HG02588 (cell line): ENCODE data around the gene AHRR.
A peak's percentile ranks its signal among the peaks of the same experiment; 100 is the strongest.

ENCODE experiments used
- ATAC-seq: cut with Tn5 transposase; IDR thresholded peaks from one replicate; pipeline ENCODE4 v1.9.1; 2021; ENCODE audit warnings: mild to moderate bottlenecking, moderate library complexity; ENCODE audit not compliant: unreplicated experiment

AHRR gene

DNA sequence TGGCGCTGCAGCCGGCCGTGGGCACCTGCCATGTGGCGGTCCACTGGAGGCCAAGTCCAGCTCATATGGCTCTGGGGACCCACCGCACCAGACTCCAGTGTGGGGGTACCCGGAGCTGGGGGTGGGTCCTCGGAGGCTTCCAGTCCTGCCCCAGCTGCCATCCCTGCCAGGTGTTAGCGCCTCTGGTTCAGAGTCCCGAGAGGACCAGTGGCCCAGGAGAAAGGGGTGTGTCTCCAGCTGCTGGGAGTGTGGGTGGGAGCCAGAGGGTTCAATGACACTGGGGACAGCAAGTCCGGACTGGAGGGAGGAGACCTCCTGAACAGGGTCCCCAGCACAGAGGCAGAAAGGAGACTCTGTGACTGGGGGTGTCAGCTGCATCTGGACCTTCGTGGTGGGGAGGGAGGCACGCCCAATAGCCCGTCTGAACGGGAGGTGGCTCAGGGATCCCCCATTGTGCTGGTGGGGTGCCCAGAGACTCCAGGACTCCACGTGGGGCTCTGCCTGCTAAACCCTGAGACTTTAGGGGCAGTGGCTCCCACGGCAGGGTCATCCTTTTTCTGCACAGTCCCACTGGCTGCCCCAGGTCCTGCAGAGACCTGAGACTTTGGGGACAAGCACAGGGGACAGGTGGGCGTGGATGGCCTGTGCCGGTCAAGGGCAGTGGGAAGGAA, 2.4 kb upstream of the AHRR start:
- no peak for ATAC-seq

DNA sequence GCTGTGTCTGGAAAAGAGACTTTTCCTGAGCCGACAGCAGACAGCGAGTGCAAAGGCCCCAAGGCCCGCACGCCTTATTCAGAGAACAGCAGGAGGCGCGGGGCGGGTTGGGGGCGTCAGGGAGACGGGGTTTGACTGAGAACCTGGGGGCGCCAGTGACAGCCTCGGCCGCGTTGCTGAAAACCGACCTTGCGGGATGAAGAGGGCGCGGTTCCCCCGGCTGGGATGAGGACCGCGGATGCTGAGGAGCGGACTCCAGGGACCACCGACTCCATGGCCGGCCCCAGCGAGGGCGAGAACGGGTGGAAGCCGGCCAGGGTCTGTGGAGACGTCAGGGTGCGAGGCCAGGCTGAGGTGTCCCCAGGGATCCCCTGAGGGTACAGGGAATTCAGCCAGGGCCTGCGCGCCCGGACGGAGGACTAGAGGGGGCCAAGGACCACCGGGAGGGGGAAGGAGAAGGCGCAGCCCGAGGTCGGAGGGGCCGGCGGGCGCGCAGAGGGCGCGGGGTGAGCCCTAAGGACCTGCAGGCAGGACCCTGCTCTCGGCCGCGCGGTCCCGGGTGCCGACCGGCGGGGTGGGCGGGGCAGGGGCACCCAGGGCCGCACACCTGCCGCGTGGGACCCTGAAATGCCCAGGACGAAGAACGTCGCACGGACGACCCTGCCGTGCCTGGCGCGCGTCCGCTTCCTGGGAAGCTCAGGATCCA, 837 bp upstream of the AHRR start:
- no peak for ATAC-seq

DNA sequence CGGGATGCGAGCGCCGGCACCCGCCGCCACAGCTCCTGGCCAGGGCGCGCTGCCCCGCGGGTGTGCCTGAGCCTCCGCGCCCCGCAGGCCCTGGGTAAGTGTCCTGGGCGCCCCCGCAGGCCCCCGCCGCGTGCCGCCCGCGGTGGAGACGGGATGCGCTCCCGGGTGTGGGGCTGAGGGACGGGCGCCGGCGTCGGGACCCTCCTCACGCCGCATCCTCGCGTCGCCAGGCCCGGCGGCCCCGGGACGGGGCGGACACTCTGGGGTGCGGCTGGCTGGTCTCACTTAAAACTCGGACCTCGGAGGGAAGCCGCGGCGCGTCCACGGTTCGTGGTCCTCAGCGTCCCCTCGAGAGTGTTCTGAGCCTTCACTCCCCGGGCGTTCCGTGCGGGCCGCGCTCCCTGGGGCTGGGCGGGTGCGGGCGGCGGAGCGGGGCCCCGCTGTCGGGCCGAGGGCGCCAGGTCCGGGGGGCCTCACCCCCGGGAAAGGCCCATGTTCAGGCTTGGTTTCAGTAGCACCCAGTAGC, 275 bp downstream of the AHRR start:
- ATAC-seq: peak; percentile 14

DNA sequence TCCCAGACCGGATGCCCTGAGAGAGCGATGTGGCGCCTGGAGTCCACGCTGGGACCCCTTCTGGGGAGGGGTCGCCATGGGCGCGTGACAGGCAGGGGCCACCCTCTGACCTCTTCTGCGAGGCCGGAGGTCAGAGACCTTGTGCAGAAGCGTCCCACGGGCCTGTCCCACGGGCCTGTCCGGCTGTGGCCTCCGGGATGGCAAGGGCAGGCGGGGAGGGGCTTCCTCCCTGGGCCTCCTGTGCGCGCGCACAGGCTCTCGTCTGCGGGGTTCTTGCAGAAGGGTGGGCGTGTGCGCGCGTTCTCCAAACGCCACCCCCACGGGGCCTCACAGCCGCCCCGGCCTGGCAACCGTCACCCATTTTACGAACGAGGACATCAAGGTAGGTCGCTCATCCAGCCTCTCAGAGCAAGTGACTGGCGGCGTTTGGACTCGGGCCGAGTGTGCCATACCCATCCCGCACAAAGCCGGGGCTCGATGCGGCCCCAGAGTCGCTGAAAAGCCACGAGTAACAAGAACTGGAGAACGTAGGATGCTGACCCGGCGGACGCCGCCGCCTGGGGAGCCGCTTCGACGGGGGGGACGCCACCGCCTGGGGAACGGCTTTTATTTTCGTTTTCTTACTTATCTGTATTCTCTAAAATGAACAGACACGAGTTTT, 897 bp downstream of the AHRR start:
- ATAC-seq: no peak

DNA sequence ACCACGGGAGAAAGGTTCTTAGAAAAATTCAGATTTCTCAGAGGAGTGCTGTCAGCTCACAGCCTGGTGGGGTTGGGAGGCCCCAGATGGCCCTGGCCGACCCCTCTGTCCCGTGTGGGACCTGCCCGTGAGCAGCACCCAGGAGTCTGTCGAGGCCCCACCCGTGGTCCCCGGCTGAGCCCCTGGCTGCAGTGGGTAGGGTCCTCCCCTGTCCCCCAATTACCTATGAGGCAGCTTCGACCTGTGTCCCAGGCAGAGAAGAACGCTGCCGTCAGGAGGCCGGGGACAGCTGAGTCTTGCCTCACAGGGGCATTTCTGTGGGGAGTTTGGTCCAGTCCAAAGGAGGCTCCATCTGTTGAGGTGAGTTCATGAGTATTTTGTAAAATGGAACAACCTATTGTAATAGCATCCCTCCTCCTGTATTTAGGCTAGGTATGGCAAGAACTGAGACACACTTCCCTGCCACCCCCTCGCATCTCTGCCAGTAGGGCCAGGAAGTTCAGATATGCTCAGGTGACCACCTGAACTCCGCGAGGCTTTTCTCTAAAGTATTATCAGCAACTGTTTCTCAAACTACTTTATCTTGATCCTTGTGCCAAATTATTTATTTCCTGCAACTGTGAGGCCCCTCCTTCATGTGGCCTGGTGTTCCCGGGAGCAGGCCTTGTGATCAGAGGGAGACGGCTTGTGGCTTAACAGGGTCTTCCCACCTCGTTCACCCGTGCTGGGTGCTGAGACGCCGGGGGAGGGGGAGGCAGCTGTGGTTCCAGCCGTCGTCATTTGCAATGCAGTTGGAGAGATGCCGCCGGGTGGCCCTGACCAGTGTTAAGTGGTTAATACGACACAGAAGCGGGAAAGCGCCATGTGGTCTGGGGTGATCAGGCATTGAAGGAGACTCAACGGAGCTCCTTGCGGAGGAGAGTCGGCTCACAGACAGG, 1.7 kb downstream of the AHRR start:
- no peak for ATAC-seq

DNA sequence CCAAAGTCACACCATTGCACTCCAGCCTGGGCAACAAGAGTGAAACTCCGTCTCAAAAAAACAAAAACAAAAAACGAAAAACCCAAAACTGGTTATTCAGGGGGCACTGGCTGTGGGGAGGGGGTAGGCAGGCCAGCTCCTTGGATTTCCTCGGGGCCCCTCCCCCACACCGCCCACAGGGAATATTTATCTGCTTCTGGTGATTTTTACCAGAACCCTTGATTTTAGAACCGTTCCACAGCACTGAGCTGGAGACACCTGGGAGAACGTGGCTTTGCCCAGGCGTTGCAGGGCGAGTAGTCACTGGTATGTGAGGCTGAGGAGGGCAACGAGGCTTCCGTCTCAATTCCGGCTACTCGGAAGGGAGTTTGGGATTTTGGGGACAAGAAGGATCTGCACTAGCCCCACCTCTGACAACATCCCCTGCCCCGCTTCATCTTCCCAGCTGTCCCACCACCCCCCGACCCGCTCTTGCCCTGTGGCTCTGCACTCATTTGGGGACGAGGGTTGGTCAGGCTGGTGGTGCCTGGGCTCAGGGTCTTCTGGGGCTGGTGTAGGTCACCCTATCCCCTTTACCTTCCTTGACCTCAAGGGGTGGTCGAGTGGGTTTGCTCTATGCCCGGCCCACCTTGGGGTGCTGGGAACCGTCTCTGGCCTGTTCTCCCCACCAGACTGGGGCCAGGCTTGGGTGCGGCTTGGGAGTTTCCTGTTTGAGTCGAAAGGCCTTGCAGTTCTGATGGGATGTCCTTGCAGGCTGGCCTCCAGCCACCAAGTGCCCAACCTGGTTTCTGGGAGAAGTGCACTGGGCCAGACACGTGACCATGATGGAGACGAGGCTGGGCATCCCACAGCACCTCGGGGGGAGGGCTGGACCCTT, 3.5 kb downstream of the AHRR start:
- ATAC-seq: no peak

DNA sequence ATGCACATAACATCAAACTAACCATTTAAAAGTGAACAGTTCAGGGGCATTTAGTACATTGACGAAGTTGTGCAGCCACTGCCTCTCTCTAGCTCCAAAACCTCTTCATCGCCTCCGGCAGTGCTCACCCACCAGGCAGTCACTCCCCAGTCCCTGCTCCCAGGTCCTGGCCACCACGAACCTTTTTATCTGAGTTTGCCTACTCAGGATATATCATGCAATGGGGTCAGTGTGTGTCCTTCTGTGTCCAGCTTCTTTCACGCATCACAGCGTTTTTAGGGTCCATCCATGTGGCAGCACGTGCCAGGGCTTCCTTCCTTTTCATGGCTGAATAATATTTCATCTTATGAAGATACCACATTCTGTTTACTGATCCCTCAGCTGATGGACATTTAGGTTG, 4.6 kb downstream of the AHRR start:
- no peak for ATAC-seq

DNA sequence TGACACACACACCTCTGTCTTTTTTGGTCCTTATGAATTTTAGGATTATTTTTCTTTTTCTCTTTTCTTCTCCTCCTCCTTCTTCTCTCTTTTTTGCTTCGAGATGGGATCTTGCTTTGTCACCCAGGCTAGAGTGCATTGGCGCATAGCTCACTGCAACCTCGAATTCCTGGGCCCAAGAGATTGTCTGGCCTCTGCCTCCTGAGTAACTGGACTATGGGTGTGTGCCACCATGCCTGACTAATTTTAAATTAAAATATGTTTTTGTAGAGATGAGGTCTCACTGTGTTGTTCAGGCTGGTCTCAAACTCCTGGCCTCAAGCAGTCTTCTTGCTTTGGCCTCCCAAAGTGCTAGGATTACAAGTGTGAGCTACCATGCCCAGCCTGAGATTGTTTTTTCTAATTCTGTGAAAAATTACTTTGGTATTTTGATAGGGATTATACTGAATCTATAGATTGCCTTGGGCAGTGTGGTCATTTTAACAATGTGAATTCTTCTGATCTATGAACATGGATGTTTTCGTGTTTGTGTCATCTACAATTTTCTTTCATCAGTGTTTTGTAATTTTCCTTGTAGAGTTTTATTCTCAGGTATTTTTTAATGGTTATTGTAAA, 7.7 kb downstream of the AHRR start:
- ATAC-seq: no peak

DNA sequence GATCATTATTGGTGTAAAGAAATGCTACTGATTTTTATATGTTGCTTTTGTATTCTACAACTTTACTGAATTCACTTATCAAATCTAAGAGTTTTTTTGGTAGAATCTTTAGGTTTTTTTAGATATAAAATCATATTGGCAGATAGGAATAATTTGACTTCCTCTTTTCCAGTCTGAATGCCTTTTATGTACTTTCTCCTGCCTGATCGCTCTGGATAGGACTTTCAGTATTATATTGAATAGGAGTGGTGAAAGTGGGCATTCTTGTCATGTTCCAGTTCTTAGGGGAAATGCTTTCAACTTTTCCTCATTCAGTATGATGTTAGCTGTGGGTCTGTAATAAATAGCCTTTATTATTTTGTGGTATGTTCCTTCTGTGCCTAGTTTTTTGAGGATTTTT, 8.3 kb downstream of the AHRR start:
- ATAC-seq: no peak

DNA sequence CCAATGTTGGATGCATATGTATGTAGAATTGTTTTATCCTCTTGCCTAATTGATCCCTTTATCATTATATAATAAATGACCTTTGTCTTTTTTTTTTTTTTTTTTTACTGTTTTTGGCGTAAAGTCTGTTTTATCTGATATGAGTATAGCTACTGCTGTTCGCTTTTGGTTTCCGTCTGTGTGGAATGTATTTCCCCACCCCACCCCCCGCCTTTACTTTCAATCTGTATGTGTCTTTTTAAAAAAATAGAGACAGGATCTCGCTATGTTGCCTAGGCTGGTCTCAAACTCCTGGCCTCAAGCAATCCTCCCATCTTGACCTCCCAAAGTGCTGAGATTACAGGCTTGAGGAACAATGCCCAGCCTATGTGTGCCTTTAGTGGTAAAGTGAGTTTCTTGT, 11.3 kb downstream of the AHRR start:
- no peak for ATAC-seq

DNA sequence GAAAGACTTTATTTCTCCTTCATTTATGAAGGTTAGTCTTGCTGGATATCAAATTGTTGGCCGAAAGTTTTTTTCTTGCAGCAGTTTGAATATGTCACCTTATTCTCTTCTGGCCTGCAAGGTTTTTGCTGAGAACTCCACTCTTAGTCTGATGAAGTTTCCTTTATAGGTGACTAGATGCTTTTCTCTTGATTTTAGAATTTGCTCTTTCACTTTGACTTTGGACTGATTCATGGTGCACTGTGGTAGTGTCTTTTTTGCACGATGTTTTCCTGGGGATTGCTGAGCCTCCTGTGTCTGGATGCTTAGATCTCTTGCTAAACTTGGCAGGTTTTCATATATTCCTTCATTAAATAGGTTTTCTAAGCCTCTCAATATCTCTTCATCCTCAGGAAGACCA, 12.4 kb downstream of the AHRR start:
- no peak for ATAC-seq

DNA sequence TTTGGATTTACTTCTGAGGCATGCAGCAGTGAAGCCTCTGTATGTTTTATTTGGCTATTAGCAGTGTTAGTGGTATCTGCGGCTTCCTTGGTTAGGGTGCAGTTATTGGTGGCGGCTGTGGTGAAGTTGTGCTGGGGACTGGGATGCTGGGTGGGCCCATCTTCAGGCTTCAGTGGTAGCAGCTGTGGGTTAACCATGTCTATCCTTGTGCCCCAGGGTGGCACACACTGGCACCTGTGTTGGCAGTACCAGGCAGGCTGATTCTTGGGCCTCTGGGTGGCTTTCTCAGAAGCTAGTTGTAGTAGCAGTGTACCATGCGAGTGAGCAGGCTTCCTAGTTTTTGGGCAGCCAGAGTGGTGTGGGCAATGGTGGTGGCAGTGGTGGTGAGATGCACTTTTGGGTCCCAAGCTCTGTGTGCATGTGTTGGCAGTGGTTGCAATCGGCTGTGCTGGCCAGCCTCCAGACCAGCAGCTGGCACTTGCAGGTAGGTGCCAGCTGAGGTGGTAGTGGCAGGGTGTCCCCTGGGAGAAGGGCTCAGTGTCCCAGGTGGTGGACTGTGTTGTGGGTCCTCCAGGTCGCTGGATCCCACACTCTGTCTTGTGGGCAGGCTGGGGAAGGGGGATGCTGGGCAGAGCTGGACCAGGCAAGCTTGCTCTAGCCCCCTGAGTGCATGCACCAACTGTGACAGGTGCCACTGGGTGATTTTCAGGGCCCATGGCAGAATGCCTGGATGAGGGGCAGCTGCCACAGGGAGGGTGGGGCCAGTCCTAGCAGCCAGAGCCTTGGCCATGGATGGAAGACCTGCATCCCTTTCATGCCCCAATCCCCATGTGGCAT, 13.6 kb downstream of the AHRR start:
- ATAC-seq: no peak

DNA sequence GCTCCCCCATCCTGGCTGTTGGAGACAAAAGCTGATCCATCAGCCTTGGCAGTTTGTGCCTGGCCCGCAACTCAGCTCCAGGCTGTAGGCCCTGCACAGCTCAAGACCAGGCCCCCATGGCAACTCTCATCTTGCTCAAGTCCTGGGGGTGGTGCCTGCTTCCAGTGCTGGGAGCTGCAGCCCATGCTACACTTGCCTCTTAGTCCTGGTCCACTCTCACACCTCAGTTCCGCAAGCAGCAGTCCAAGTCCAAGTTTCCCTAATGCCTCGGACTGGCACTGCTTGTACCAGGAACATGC, 14.2 kb downstream of the AHRR start:
- ATAC-seq: no peak

DNA sequence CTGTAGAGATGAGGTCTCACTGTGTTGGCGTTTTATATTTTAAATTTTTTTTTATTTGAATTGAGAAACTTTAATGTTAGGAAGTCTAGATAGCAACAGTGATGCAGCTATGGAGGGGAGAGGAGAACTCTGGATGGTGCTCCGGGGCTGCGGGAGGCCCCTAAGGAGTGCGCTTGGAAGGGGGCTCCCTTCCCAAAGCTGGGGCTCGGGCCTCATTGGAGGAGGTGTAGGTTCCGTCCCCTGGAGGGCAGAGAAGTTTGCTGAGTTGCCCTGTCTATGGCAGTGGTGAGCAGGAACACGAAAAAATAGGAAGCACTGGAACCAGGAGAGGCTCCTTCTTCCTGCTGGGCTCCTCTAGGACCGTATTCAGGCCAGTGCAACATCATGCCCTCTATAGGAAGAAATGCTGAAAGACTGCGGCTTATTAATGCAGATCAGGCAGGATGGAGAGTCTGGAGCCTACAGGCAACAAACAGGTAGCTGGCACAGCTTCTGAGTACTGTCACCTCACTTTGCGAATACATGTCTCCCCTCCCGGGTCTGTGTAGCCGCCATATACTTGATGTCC, 16.1 kb downstream of the AHRR start:
- ATAC-seq: no peak

DNA sequence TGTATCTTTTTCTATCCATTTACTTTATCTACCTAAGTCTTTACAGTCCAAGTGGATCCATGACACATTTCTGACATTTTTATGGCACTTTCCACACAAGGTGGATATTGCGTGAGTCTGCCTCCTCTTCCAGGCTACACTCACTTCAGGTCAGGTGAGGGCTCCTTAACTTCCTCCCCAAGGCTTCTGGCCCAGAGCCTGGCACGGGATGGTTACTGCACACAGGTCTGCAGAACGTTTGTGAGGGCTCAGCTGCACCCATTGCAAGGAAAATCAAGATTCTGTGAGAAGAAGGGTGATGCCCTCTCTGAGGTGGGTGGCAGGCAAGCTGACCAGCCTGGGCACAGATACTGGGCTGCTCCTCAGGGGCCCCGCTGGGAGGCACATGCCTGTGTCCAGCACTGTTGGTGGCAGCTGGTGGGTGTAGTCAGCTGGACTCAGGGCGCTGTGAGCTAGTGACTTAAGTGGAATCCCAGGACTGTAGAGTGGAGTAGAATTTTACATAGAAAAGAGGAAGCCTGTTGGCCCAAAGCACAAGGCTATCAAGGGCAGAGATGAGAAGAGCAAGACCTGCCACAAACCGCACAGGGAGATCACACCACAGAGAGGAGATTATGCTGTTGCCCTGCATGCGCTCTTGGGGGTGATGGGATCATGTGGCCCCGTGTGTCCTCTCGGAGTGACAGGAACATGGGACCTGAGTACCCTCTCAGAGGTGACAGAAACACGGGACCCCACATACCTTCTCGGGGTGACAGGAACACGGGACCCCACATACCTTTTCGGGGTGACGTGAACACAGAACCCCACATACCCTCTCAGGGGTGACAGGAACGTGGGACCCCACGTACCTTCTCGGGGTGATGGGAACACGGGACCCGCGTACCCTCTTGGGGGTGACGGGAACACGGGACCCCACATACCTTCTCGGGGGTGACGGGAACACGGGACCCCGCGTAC, 21.3 kb downstream of the AHRR start:
- no peak for ATAC-seq

DNA sequence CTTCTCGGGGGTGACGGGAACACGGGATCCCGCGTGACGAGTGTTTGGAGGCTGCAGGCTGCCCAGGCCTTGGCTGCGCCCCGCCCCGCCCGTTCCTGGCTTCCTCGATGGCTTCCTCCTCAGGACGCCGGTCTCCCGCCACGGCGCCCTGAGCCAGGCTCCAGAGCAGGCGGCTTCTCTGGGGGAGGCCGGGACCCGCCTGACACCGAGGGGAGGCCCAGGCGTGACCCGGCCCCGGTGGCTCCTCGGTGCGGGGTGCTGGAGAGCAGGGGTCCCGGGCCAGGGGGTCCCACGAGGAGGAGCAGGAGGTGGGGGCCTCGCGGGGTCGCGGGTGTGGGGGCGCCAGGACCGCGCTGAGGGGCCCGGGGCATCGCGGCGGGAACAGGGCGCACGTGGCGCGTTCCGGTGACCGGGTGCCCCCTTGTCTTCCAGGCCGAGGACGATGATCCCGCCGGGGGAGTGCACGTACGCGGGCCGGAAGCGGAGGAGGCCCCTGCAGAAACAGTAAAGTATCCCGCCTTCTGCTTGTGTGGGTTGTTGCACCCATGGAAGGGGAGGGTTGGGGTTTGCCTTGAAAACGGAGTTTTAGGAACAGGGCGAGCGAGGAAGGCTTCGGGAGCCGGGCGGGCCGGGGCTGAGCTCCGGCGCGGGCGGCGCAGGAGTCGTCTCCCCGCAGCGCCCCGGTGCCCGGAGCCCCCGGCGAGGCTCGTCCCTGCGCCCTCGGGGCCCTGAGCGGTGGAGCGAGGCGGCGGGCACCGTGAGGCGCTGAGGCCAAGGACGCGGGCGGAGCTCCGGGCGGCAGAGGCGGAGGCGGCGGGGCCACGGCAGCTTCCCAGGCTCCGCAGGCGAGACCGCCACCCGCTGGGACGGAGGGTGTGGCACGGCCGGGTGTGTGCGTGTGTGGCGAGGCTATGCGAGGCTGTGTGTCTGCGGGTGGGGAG, 22.2 kb downstream of the AHRR start:
- ATAC-seq: no peak
